A673 (cell line): Measurements from ENCODE around the gene SLFN11. TPM values are rescaled to one million over a fixed set of nuclear protein-coding genes. Genes with fewer than 3 reads are reported as not detected.

Experiments used
- BruUV-seq: library from RNA; stranded (reverse); fragments of 400-500 nt; replicated peaks from 2 replicates; lab custom pipeline; 2021; lab: Mats Ljungman, UMichigan
- CTCF ChIA-PET: fragments of 300-600 bp; sonication (Branson Sonifier 250); formaldehyde crosslinking; loops from one replicate; lab custom pipeline; 2022; ENCODE audit warnings: antibody characterized with exemption; lab: Charles Lee
- POLR2A ChIA-PET: fragments of 300-600 bp; sonication (Branson Sonifier 250); formaldehyde crosslinking; loops from one replicate; lab custom pipeline; 2022; ENCODE audit warnings: antibody characterized with exemption; ENCODE audit not compliant: low non-redundant PET; lab: Charles Lee
- DNase-seq: peaks from one replicate; pipeline ENCODE4 v3.0.0-alpha.2; 2015; ENCODE audit warnings: low spot score
- H3K27ac ChIP-seq: fragments of 200-600 bp; sonication (generic); 2 replicates; pipeline ENCODE4 v1.5.1; 2016; ENCODE audit warnings: mixed run types, low read depth, mild to moderate bottlenecking, mixed read lengths, antibody characterized with exemption, low read length; ENCODE audit not compliant: poor library complexity, severe bottlenecking
- H3K27me3 ChIP-seq: fragments of 200-600 bp; sonication (generic); replicated peaks from 2 replicates; pipeline ENCODE4 v1.6.1; 2017; ENCODE audit warnings: mixed run types, low read depth, mild to moderate bottlenecking, mixed read lengths, antibody characterized with exemption, low read length; ENCODE audit not compliant: insufficient read depth, poor library complexity
- H3K36me3 ChIP-seq: fragments of 200-600 bp; sonication (generic); 2 replicates; pipeline ENCODE4 v1.6.1; 2016; ENCODE audit warnings: mixed run types, mild to moderate bottlenecking, mixed read lengths, antibody characterized with exemption, low read length; ENCODE audit not compliant: insufficient read depth, poor library complexity, severe bottlenecking
- H3K4me1 ChIP-seq: fragments of 200-600 bp; sonication (generic); 2 replicates; pipeline ENCODE4 v1.6.1; 2017; ENCODE audit warnings: mixed run types, mild to moderate bottlenecking, mixed read lengths, antibody characterized with exemption, low read length; ENCODE audit not compliant: insufficient read depth, poor library complexity, severe bottlenecking
- H3K4me3 ChIP-seq: fragments of 200-600 bp; sonication (generic); 2 replicates; pipeline ENCODE4 v1.5.1; 2016; ENCODE audit warnings: low read depth, mixed run types, mild to moderate bottlenecking, mixed read lengths, low read length; ENCODE audit not compliant: poor library complexity, severe bottlenecking
- H3K9me3 ChIP-seq: fragments of 200-600 bp; sonication (generic); 2 replicates; pipeline ENCODE4 v1.6.1; 2016; ENCODE audit warnings: mixed run types, low read depth, mild to moderate bottlenecking, mixed read lengths, antibody characterized with exemption, low read length; ENCODE audit not compliant: poor library complexity, severe bottlenecking
- EZH2 ChIP-seq: fragments of 200-600 bp; sonication (generic); IDR thresholded peaks from 2 replicates; pipeline ENCODE4 v1.6.1; 2017; ENCODE audit warnings: borderline replicate concordance, low read depth, mild to moderate bottlenecking, mixed read lengths, antibody characterized with exemption, low read length; ENCODE audit not compliant: poor library complexity, severe bottlenecking
- intact Hi-C: fragments of 100-400 bp; cut with micrococcal nuclease; formaldehyde crosslinking; loops from one replicate; pipeline ENCODE4 v1.10.0; 2022; ENCODE audit not compliant: unreplicated experiment
- total RNA-seq: library from RNA; stranded (reverse); gene quantifications from 2 replicates; pipeline ENCODE4 v1.2.3, GENCODE V29; 2021
- TF ChIP-seq, protein P1 (sequence below): fragments of 300-800, 200-600 bp; sonication (generic); conservative IDR thresholded peaks from 2 replicates; pipeline ENCODE4 v1.5.1; 2017; ENCODE audit warnings: low read depth, mild to moderate bottlenecking, antibody characterized with exemption, low read length, moderate library complexity, mixed read lengths

Gene SLFN11
- total RNA-seq, 1 experiment from 2014 or later = 141 TPM

DNA sequence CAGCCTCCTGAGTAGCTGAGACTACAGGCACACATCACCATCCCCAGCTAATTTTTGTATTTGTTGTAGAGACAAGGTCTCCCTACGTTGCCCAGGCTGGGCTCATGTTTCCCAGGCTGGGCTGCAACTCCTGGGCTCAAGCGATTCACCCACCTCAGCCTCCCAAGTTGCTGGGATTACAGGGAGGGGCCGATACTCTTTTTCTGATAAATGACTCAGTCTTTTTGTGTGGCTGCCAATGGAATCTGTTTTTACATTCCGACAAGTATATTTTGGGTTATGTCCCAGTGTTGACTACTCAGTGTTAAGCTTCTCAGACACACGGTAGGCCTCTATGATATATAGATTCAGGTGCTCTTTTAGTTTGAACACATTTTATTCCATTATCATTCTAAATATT is 58.1 kb downstream of the SLFN11 start:
- H3K27me3 ChIP-seq = no peaks in the 10 kb centered on the region
- POLR2A ChIA-PET = no interaction called here
- no peaks in the 10 kb centered on the region for H3K9me3 ChIP-seq
- peaks cover 5% of the 10 kb centered on the region for H3K4me1 ChIP-seq
- no peak overlapping the region for H3K27ac ChIP-seq
- no peaks in the 10 kb centered on the region for H3K36me3 ChIP-seq
- BruUV-seq = no TSS peak
- DNase-seq = peak; percentile 40
- H3K4me3 ChIP-seq = no peak overlapping the region
- intact Hi-C loops = loop anchor here (10.0 kb wide), 1 partner anchor 430 kb away; no protein-coding TSS in a partner anchor
- TF ChIP-seq, protein P1, sequence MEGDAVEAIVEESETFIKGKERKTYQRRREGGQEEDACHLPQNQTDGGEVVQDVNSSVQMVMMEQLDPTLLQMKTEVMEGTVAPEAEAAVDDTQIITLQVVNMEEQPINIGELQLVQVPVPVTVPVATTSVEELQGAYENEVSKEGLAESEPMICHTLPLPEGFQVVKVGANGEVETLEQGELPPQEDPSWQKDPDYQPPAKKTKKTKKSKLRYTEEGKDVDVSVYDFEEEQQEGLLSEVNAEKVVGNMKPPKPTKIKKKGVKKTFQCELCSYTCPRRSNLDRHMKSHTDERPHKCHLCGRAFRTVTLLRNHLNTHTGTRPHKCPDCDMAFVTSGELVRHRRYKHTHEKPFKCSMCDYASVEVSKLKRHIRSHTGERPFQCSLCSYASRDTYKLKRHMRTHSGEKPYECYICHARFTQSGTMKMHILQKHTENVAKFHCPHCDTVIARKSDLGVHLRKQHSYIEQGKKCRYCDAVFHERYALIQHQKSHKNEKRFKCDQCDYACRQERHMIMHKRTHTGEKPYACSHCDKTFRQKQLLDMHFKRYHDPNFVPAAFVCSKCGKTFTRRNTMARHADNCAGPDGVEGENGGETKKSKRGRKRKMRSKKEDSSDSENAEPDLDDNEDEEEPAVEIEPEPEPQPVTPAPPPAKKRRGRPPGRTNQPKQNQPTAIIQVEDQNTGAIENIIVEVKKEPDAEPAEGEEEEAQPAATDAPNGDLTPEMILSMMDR = no peak
- no peak for TF ChIP-seq EZH2
- CTCF ChIA-PET = no interaction called here

- BruUV-seq = no TSS peak
- Histone ChIP-seq H3K36me3 (no peaks in the 10 kb centered on the region), H3K27ac (no peak overlapping the region), H3K9me3 (no peaks in the 10 kb centered on the region), H3K27me3 (no peaks in the 10 kb centered on the region), H3K4me3 (no peak overlapping the region), H3K4me1 (peaks cover 5% of the 10 kb centered on the region)
- POLR2A ChIA-PET = no interaction called here
- no peak for DNase-seq
- CTCF ChIA-PET = no interaction called here
- intact Hi-C loops = loop anchor here (10.0 kb wide), 1 partner anchor 430 kb away; no protein-coding TSS in a partner anchor
- TF ChIP-seq EZH2 = no peak
- TF ChIP-seq, protein P1 = no peak
Measured at GRCh38 chr17:35314415-35315216, 58.8 kb downstream of the SLFN11 start.

- Histone ChIP-seq H3K9me3 (no peaks in the 10 kb centered on the region), H3K4me3 (no peak overlapping the region), H3K36me3 (no peaks in the 10 kb centered on the region), H3K4me1 (peaks cover 5% of the 10 kb centered on the region), H3K27ac (no peak overlapping the region), H3K27me3 (no peaks in the 10 kb centered on the region)
- DNase-seq = no peak
- TF ChIP-seq, protein P1 = no peak
- TF ChIP-seq EZH2 = no peak
- ChIA-PET CTCF (no interaction called here), POLR2A (no interaction called here)
- intact Hi-C loops = loop anchor here (2.0 to 10.0 kb wide), 2 partner anchors 227 to 431 kb away; no protein-coding TSS in a partner anchor
- no TSS peak for BruUV-seq
Measured at GRCh38 chr17:35313875-35314409, 59.5 kb downstream of the SLFN11 start.
